Retinal pigment epithelial cell (primary cell): ENCODE results near the gene FLAD1.

Experiments
- DNase-seq: peaks from one replicate; pipeline ENCODE4 v3.0.0-alpha.2; 2010; ENCODE audit warnings: low read depth
- H3K4me3 ChIP-seq: 2 replicates; pipeline ENCODE4 v1.5.1; 2011; ENCODE audit warnings: mild to moderate bottlenecking, low read length, control low read depth, moderate library complexity
- CTCF ChIP-seq: conservative IDR thresholded peaks from 2 replicates; pipeline ENCODE4 v1.5.1; 2011; ENCODE audit warnings: low read depth, low read length, control low read depth, inconsistent platforms

Gene FLAD1

DNA sequence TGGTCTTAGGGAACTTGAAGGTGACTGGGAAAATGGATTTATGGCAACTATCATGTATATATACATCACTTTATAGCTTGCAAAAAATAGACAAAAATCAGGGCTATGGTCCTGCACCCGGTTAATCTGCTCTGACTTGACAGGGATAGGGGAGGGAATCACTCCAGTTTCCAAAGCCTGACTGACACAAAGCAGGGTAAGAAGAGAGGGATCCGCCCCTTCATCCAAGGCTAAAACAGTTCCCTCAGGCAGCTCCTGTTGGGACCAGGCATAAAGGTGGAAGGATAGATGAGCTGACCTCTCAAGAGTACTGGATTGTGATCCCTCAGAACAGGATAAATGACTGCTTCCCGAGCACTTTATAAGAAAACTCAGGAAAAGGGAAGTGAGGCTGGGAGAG lies 28.6 kb upstream of the FLAD1 start:
- TF ChIP-seq CTCF, result no peak
- no peak for DNase-seq
- H3K4me3 ChIP-seq, result peak overlapping the region; percentile 77

DNA sequence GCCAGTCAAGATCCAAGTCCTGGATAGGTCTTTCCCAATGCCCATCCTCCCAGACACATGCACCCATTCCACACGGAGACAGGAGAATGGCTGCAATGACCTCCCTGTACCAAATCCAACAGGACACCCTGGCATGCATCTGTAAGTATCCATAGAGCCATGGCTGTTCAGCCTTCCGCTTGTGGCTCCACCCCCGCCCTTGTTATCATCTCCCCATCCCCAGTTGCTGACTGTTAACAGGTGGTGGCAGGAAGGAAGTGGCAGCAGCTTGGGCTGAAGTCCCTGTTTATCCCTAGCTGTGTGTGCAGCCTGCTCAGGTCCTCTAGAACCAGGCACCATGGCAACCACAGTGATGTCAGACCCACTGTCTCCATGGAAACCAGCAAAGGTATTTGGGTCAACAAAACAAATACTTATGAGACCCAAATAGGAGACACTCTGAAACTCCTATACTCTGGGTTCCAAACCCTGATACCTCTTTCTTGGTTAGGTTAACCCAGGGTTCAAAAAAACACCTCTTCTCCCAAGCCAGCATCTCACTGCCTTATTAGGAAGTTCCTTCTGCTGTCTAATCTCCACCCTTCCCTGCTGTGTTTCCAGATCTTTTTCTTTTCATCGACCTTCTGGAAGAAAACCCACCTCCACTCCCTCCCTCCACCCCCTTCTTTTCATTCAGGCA lies 28.0 kb upstream of the FLAD1 start:
- peak; percentile 65 for DNase-seq
- peak; percentile 6 for TF ChIP-seq CTCF
- H3K4me3 ChIP-seq, result peak overlapping the region; percentile 77

- TF ChIP-seq CTCF, result peak; percentile 54
- peak; percentile 82 for DNase-seq
- H3K4me3 ChIP-seq, result peak within 1 kb of the TSS; percentile 77
These were observed 27.2 kb upstream of the FLAD1 start, which contains the start of gene PBXIP1 for GRCh38 chr1:154955718-154956543. Gene PBXIP1, minus strand, starts transcription at chr1:154956099. Its CDS starts 2,378 bp downstream, at chr1:154953721.

DNA sequence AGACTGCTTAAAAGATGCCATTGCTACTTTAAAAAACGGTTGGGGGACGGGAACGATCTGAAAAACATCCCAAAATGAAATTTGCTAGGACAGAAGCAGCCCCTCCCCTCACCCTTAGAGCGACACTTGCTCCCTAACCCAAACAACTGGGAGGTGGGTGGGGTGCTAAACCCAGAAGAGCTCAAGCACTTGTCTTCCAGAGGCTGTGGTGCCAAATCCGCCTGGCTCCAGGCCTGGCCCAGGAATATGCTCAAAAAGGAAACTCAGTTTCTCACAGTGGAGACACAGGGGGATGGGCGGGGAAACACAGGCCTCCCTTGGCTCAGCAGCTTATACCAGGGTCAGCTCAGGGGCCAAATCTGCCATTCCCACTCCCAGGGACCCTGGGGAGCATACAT lies 26.6 kb upstream of the FLAD1 start:
- no peak for DNase-seq
- peak overlapping the region; percentile 77 for H3K4me3 ChIP-seq
- TF ChIP-seq CTCF, result no peak

DNA sequence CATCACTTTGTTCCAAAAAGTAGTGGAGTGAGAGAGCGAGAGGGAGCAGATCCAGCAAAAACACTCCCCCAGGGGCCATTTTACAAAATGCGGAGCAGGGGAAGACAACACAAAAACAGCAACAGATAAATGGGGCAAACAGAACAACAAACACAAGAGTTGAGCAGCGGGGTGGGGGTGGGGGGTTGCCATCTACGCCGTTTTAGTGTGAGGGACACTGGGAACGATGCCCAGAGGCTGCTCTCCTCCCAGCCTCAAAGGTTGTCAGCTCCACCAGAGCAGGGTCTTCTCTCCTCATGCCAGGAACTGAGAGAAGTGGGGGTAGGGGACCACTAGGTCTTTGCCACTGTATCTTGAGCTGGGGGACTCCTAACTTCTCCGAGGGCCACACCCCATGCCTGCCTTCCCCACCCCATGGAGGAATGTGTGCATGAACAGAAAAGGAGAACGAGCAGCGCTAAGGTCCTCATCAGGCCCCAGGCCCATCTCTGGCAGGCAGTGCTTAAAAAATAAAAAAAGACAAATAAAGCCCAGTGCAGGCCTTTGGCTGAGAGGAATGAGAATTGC lies 26.0 kb upstream of the FLAD1 start:
- no peak for DNase-seq
- H3K4me3 ChIP-seq, result no peak overlapping the region
- TF ChIP-seq CTCF, result no peak

DNA sequence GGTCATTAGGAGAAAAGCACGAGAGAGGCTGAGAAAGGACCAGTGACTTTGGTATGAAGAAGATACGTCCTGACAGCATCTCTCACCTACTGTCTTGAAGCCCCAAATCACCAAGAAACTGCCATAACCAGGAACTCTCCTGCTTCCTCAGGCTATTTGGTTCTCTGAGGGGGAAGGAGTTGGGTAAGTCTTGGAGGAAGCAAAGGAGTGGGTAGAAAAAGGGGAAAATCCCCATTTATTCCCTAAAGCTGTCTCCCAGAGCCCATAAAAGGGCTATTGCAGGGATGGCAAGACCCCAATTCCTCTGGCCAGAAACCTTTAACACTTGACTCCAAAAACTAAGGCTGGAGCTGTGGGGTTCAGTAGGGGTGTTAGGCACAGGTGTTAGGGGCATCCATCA lies 25.1 kb upstream of the FLAD1 start:
- TF ChIP-seq CTCF, result no peak
- DNase-seq, result no peak
- no peak overlapping the region for H3K4me3 ChIP-seq
